HG03025 (cell line): ENCODE measurements around the gene CIC.
A peak's percentile ranks its signal among the peaks of the same experiment; 100 is the strongest.
"Not testable (repeated sequence)": the region's sequence is repeated elsewhere in the genome, so short reads cannot be mapped to it uniquely, and the experiment has no call there.

Source experiments
- ATAC-seq: cut with Tn5 transposase; IDR thresholded peaks from one replicate; pipeline ENCODE4 v1.9.1; 2021; ENCODE audit warnings: mild to moderate bottlenecking, moderate library complexity; ENCODE audit not compliant: unreplicated experiment, low FRiP score

Gene CIC

DNA sequence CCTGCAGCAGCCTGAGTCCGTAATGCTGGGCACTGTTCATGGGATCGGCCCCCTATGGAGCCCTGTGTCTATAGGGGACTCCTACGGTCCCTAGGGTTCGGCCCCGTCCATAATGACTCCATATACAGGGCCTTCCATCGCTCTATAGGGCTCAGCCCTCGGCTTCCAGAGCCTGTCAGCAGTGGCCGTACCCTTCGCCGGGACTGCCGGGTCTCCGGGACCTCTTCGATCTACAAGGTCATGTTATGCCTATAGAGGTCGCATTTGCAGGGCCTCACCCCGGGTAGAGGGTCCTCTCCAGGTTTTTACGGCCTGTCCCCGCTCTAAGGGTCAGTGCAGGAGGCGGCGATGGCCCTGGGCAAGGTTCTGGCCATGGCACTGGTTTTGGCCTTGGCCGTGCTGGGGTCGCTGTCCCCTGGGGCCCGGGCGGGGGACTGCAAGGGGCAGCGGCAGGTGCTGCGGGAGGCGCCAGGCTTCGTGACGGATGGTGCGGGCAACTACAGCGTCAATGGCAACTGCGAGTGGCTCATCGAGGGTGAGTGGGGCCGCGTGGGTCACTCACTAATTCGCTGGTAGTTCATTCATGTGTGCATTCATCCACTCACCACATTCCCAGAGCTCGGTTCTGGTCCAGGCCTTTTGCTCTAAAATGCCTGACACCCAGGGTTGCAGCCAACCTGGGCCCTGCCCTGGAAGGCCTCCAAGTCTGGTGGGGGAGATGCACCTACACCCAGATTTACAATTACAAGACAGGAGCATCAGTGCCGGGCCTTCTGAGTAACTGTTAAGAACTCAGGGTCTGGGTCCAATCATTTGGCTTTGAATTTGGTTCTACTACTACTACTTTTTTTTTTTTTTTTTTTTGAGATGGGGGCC, 57.1 kb downstream of the CIC start:
- ATAC-seq, result peak; percentile 22

DNA sequence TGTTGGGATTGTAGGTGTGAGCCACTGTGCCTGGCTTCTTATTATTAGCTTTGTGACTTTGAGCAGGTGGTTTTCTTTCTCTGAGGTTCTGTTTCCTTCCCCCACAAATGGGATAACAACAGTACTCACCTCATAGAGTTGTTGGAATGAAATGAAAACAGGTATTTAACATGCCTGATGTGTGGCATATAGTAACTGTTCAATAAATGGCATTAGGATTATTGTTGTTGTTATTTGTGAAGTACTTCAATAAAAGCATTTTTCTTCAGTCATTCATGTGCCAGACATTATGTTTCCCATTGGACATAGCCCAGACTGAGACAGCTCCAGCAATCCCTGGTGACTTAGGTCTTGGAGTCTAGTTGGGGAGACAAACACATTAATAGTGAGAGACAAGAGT, 57.9 kb downstream of the CIC start:
- ATAC-seq, result no peak

DNA sequence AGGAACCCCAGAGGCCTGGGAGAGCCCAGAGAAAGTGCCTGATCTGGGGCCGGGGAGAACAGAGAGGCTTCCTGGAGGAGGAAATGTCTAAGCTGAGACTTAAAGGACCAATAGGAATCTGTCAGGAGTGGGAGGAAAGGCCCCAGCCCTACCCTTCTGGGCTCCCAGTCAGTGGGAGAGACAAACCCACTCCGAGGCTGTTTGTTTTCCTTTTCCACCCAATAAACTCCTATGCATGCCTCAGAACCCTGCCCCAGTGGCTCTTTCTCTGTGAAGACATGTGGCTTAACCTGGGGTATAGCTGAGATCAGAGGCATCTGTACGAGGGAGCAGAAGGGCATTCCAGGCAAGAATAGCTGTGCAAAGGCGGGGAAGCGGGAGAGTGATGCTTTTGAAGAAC, 58.3 kb downstream of the CIC start:
- no peak for ATAC-seq

DNA sequence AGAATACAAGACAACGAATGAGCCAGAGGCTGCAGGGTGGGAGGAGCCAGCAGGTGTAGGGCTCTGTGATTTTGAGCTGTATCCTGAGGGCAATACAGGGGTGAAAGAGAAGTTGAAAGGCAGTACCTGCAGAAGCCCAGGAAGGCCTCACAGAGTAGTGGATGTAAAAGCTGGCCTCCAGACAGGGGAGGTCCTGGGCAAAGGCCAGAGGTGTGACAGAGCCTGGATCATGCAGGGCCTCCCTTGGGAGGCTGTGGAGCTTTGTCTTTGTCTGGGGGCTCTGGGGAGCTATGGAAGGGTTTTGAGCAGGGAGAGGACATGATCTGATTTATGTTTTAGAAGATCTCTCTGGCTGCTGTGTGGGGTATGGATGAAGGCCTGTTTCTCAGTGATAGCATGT, 59.1 kb downstream of the CIC start:
- ATAC-seq, result no peak

DNA sequence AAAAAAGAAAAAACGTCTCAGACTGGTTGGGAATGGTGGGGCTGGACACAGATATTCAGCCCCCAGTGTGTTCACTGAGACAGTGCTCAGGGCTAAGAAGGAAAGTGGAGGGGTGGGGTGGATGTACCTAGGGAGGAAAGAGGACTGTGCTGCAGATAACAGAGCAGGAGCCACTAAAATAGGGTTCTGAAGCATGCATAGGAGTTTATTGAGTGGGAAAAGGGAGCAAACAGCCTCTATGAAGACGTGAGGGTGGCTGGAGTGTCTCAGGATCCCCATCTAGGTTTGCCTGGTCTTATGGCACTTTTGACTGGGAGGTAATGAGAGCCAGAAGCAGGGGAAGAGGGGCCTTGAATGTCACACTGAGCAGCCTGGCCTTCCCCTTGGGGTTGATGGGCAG, 59.8 kb downstream of the CIC start:
- no peak for ATAC-seq

GRCh38 chr19:42330241-42330711, 61.2 kb downstream of the CIC start:
- ATAC-seq, result no peak

DNA sequence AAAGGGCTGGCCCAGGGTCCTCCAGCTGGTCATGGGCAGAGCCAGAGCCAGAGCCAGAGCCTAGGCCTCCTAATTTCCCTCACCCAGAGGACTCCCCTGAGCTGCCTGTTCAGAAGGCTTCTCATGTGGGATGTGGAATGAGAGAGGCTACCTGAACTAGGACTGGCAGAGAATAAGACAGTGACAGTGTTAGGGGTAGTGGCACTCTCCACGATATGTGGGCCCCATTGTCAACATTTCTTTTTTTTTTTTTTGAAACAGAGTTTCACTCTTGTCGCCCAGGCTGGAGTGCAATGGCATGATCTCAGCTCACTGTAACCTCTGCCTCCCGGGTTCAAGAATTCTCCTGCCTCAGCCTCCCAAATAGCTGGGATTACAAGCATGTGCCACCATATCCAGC, 62.3 kb downstream of the CIC start:
- not testable (repeated sequence) for ATAC-seq

GRCh38 chr19:42332059-42332458, 63.0 kb downstream of the CIC start:
- no peak for ATAC-seq

- ATAC-seq, result no peak
Measured at GRCh38 chr19:42333018-42333417, 64.0 kb downstream of the CIC start.

DNA sequence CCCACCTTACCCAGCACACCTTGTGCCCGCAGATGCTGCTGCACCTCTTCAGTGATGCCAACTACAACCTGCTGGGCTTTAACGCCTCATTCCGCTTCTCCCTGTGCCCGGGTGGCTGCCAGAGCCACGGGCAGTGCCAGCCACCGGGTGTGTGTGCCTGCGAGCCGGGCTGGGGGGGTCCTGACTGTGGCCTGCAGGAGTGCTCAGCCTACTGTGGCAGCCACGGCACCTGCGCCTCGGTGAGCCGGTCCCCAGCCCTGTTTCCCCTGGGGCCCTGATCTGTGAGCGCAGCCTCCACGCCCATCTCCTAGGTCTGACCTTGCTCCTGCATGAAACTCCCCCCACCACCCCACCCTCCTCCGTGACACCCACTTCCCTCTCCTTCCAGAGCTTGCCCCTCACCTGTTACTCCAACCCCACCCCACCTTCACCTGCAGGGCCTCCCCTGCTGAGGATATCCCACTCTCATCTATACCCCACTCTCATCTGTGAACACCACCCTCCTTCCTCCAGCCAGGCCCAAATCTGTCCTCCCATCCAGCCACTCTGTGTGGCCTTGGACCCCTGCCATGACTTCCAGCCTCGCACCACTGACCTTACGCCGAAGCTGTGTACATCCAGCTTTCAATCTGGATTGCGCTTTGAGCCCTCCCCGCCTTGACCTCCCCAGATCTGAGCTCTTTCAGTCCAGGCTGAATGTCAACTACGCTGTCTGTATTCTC, 65.1 kb downstream of the CIC start:
- no peak for ATAC-seq

- ATAC-seq, result no peak
Measured at GRCh38 chr19:42334697-42335373, 65.8 kb downstream of the CIC start.

- ATAC-seq, result no peak
Measured at GRCh38 chr19:42335374-42335936, 66.4 kb downstream of the CIC start.

DNA sequence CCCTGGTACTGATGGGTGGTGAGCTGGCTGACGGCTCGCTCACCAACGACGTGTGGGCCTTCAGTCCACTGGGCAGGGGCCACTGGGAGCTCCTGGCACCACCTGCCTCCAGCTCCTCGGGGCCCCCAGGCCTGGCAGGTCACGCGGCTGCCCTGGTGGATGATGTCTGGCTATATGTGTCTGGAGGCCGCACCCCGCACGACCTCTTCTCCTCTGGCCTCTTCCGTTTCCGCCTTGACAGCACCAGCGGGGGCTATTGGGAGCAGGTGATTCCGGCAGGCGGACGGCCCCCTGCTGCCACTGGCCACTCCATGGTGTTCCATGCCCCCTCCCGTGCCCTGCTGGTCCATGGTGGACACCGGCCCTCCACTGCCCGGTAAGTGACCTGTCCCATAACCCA, 66.9 kb downstream of the CIC start:
- no peak for ATAC-seq

GRCh38 chr19:42339126-42339860, 70.2 kb downstream of the CIC start:
- not testable (repeated sequence) for ATAC-seq

- ATAC-seq, result not testable (repeated sequence)
Measured at GRCh38 chr19:42339922-42340321, 70.9 kb downstream of the CIC start.

- ATAC-seq, result no peak
Measured at GRCh38 chr19:42343344-42344110, 74.5 kb downstream of the CIC start.

DNA sequence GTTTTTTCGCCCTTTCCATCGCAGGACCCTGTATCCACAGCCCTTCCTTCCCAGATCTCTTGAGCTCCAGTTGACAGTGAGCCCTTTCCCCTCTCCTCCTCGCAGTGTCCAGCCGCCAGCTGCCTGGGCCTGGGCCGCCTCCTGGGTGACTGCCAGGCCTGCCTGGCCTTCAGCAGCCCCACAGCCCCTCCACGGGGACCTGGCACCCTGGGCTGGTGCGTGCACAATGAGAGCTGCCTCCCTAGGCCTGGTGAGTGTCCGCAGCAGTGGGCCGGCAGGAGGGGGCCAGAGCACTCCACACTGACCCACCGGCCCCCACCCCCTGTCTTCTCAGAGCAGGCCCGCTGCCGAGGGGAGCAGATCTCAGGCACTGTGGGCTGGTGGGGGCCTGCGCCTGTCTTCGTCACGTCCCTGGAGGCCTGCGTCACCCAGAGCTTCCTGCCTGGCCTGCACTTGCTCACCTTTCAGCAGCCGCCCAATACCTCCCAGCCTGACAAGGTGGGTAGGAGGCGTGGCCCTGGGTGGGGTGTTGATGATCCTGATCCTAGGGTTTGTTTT, 75.4 kb downstream of the CIC start:
- ATAC-seq, result no peak
